Inflammatory macrophage treated with lipopolysaccharide for 4 hours (primary cell): Measurements from ENCODE around the gene CHRNA7.
"Not testable (repeated sequence)": the region's sequence is repeated elsewhere in the genome, so short reads cannot be mapped to it uniquely, and the experiment has no call there.

Experiments used
- DNase-seq: peaks from one replicate; pipeline ENCODE4 v3.0.0-alpha.2; 2020

The CHRNA7 gene

DNA sequence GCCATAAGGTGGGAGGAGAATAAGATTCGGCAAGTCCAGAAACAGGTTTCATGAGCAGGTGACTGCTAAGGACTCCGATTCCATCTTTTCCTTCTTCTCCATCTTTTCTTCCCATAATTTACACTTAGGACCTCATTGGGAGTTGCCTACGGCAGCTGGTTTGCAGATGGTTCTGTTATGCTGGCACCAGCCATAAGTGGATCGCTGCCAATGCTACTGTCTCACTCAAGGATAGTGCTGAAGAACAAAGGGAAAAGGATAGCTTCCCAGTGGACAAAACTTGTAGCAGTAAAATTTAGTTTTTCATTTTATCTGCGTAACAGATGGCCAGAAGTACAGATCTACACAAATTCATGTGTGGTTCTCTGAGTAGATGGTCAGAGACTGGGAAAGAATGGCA lies 178.8 kb downstream of the CHRNA7 start:
- DNase-seq, result not testable (repeated sequence)

DNA sequence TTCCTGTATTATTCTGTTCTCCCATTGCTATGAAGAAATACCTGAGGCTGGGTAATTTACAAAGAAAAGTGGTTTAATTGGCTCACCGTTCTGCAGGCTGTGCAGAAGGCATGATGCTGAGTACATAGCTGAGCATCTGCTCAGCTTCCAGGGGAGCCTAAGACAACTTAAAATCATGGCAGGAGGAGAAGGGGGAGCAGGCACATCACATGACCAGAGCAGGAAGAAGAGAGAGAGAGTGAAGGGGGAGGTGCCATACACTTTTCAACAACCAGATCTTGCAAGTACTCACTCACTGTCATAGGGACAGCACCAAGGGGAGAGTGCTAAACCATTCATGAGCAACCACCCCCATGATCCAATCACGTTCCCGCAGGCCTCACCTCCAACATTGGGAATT lies 188.4 kb downstream of the CHRNA7 start:
- no peak for DNase-seq
